Sigmoid colon (tissue), 7 donors: ENCODE data around the gene CLIC5. TPM values are rescaled to one million over a fixed set of nuclear protein-coding genes. Genes with fewer than 3 reads are reported as not detected.

ENCODE experiments used
- DNase-seq: peaks from one replicate; pipeline ENCODE4 v3.0.0-alpha.2; 2019
- H3K27ac ChIP-seq, 4 donors: fragments of 200-600 bp; sonication (generic); one replicate each; pipeline ENCODE4 v1.5.1; 2016 to 2019; ENCODE audit warnings: mild to moderate bottlenecking in 1 of 4
- H3K27me3 ChIP-seq, 3 donors: fragments of 200-600 bp; sonication (generic); one replicate each; pipeline ENCODE4 v1.5.1; 2019; ENCODE audit warnings: mild to moderate bottlenecking in 1 of 3
- H3K36me3 ChIP-seq, 4 donors: fragments of 200-600 bp; sonication (generic); one replicate each; pipeline ENCODE4 v1.5.1; 2016 to 2019
- H3K4me1 ChIP-seq, 4 donors: fragments of 200-600 bp; sonication (generic); one replicate each; pipeline ENCODE4 v1.5.1; 2017 to 2019
- H3K4me3 ChIP-seq, 4 donors: fragments of 200-600 bp; sonication (generic); one replicate each; pipeline ENCODE4 v1.5.1; 2017 to 2019; ENCODE audit warnings: mild to moderate bottlenecking in 2 of 4, moderate library complexity in 1 of 4
- H3K9me3 ChIP-seq, 4 donors: fragments of 200-600 bp in 3 of 4; sonication (generic) in 3 of 4; one replicate each; pipeline versions ENCODE4 v1.5.1 to v1.6.1; 2013 to 2019
- CTCF ChIP-seq, 4 experiments: fragments of 450-650 bp in 3 of 4; fragments of 200-600 bp in 1 of 4; IDR thresholded peaks; one replicate each; pipeline ENCODE4 v1.5.1; 2016 to 2019; ENCODE audit warnings: antibody characterized with exemption in 4 of 4, mild to moderate bottlenecking in 3 of 4, moderate library complexity in 2 of 4
- EP300 ChIP-seq, 4 donors: sonication (generic); formaldehyde crosslinking; IDR thresholded peaks; one replicate each; pipeline ENCODE4 v1.6.1; 2017; ENCODE audit warnings: antibody characterized with exemption in 4 of 4
- POLR2A ChIP-seq, 2 donors: fragments of 450-650 bp; IDR thresholded peaks; one replicate each; pipeline ENCODE4 v1.6.1; 2016; ENCODE audit warnings: antibody characterized with exemption in 2 of 2, mild to moderate bottlenecking in 2 of 2, moderate library complexity in 2 of 2
- POLR2AphosphoS5 ChIP-seq, 4 donors: sonication (generic); formaldehyde crosslinking; IDR thresholded peaks; one replicate each; pipeline ENCODE4 v1.6.1; 2017; ENCODE audit warnings: antibody characterized with exemption in 4 of 4
- WGBS, 2 donors: extraction: QIAGEN DNeasy Blood & Tissue Kit; methylation state at CpG; one replicate each; pipeline ENCODE4 v1.1.7; 2013; 5-methylcytosine and 5-hydroxymethylcytosine counted together
- intact Hi-C: fragments of 100-400 bp; cut with DNase I; formaldehyde crosslinking; loops from one replicate; pipeline ENCODE4 v1.15.1; 2023
- polyA plus RNA-seq, 3 donors: library from polyadenylated mRNA; stranded (reverse); fragments of 200-250 nt; gene quantifications; one replicate each; pipeline ENCODE4 v1.2.3, GENCODE V29; 2013
- total RNA-seq, 4 donors: library from RNA; depleted of rRNA; stranded (reverse); fragments of >200 nt; gene quantifications; one replicate each; pipeline ENCODE4 v1.1.0, GENCODE V29; 2016
- donor health status: healthy with polysubstance abuse.
- donor health status: Bipolar disorder and iron deficiency.
- donor health status: healthy.

CLIC5 gene
- total and polyA plus RNA-seq, 7 donors = 1.8 to 77.0 (median 3.5) TPM

- no peaks in the 10 kb centered on the region for H3K36me3 ChIP-seq
- WGBS, 2 donors = 5 to 8% methylated on average over 21 of the region's 21 CpGs
- DNase-seq = no peak
- H3K4me1 ChIP-seq = peaks cover 0 to 19% (median 15%) of the 10 kb centered on the region in 4 donors
- H3K4me3 ChIP-seq = peak overlapping the region; percentile 19 to 55 (median 45)
- H3K27ac ChIP-seq = peak overlapping the region in 3 of 4 donors; percentile 32 to 50 (median 48)
- intact Hi-C loops = no loop called here
- peaks cover 6 to 49% (median 27%) of the 10 kb centered on the region in 3 donors for H3K27me3 ChIP-seq
- no peaks in the 10 kb centered on the region for H3K9me3 ChIP-seq
- TF ChIP-seq POLR2A (IDR thresholded peaks at IDR 0.05) (no peak), EP300 (IDR thresholded peaks at IDR 0.05) (no peak), CTCF (IDR thresholded peaks at IDR 0.05) (no peak), POLR2AphosphoS5 (IDR thresholded peaks at IDR 0.05) (no peak)
These were observed 1.0 kb downstream of the CLIC5 start for GRCh38 chr6:46014511-46015118.

- no peak for DNase-seq
- Histone ChIP-seq H3K4me3 (peak overlapping the region in 2 of 4 donors; percentile 40 to 55), H3K4me1 (peaks cover 0 to 19% (median 15%) of the 10 kb centered on the region in 4 donors), H3K9me3 (no peaks in the 10 kb centered on the region), H3K36me3 (no peaks in the 10 kb centered on the region), H3K27ac (no peak overlapping the region), H3K27me3 (peaks cover 6 to 49% (median 27%) of the 10 kb centered on the region in 3 donors)
- intact Hi-C loops = no loop called here
- WGBS, 2 donors = 74 to 85% methylated on average over 2 of the region's 2 CpGs
- TF ChIP-seq POLR2AphosphoS5 (IDR thresholded peaks at IDR 0.05) (no peak), CTCF (IDR thresholded peaks at IDR 0.05) (no peak), EP300 (IDR thresholded peaks at IDR 0.05) (no peak), POLR2A (IDR thresholded peaks at IDR 0.05) (no peak)
These were observed 1.6 kb downstream of the CLIC5 start for GRCh38 chr6:46014046-46014445.

- Histone ChIP-seq H3K4me1 (peaks cover 0 to 19% (median 15%) of the 10 kb centered on the region in 4 donors), H3K36me3 (no peaks in the 10 kb centered on the region), H3K27ac (no peak overlapping the region), H3K9me3 (no peaks in the 10 kb centered on the region), H3K4me3 (no peak overlapping the region), H3K27me3 (peaks cover 6 to 49% (median 27%) of the 10 kb centered on the region in 3 donors)
- intact Hi-C loops = no loop called here
- DNase-seq = no peak
- 84 to 90% methylated on average over 4 of the region's 4 CpGs for WGBS, 2 donors
- TF ChIP-seq POLR2A (IDR thresholded peaks at IDR 0.05) (no peak), EP300 (IDR thresholded peaks at IDR 0.05) (no peak), CTCF (IDR thresholded peaks at IDR 0.05) (no peak), POLR2AphosphoS5 (IDR thresholded peaks at IDR 0.05) (no peak)
These were observed 2.0 kb downstream of the CLIC5 start for GRCh38 chr6:46013639-46014038.

- Histone ChIP-seq H3K27me3 (peaks cover 6 to 45% (median 27%) of the 10 kb centered on the region in 3 donors), H3K4me3 (no peak overlapping the region), H3K4me1 (peaks cover 0 to 19% (median 15%) of the 10 kb centered on the region in 4 donors), H3K36me3 (no peaks in the 10 kb centered on the region), H3K9me3 (no peaks in the 10 kb centered on the region), H3K27ac (no peak overlapping the region)
- TF ChIP-seq CTCF (IDR thresholded peaks at IDR 0.05) (no peak), POLR2A (IDR thresholded peaks at IDR 0.05) (no peak), EP300 (IDR thresholded peaks at IDR 0.05) (no peak), POLR2AphosphoS5 (IDR thresholded peaks at IDR 0.05) (no peak)
- intact Hi-C loops = no loop called here
- 70 to 76% methylated on average over 1 of the region's 1 CpG for WGBS, 2 donors
- no peak for DNase-seq
These were observed 2.8 kb downstream of the CLIC5 start for GRCh38 chr6:46012834-46013233.
